HEK293 (cell line): Measurements from ENCODE around the gene DMC1.
A peak's percentile ranks its signal among the peaks of the same experiment; 100 is the strongest.

Source experiments
- CTCF ChIA-PET: fragments of 350-600 bp; formaldehyde crosslinking; extraction: SDS; loops from one replicate; lab custom pipeline; 2021; ENCODE audit warnings: antibody characterized with exemption; lab: Yijun Ruan, JAX
- POLR2A ChIA-PET: fragments of 300-600 bp; formaldehyde crosslinking; extraction: SDS; loops from one replicate; lab custom pipeline; 2020; ENCODE audit warnings: antibody characterized with exemption, inconsistent platforms; lab: Yijun Ruan, JAX
- H3K27ac ChIP-seq: fragments of 200-500 bp; sonication (Bioruptor generic); 2 replicates; pipeline ENCODE4 v1.5.1; 2014; ENCODE audit warnings: low read depth, low read length, control low read depth, inconsistent platforms; ENCODE audit errors: extremely low read depth
- H3K36me3 ChIP-seq, 2 experiments: fragments of 200-500 bp in 1 of 2; sonication (Bioruptor generic) in 1 of 2; 1 replicate in 1 of 2; 2 replicates in 1 of 2; pipeline ENCODE4 v1.5.1; 2014 to 2017; ENCODE audit warnings: inconsistent platforms in 2 of 2, low read length in 2 of 2; ENCODE audit not compliant: control insufficient read depth in 2 of 2, insufficient read depth in 1 of 2
- H3K4me1 ChIP-seq: fragments of 200-500 bp; sonication (Bioruptor generic); 2 replicates; pipeline ENCODE4 v1.5.1; 2014; ENCODE audit warnings: mild to moderate bottlenecking, low read length, inconsistent platforms; ENCODE audit not compliant: control insufficient read depth, insufficient read depth
- H3K4me3 ChIP-seq: 2 replicates; pipeline ENCODE4 v1.5.1; 2011; ENCODE audit warnings: low read depth, mild to moderate bottlenecking, control low read depth, low read length, moderate library complexity
- H3K9me3 ChIP-seq: fragments of 200-500 bp; sonication (Bioruptor generic); 2 replicates; pipeline ENCODE4 v1.5.1; 2014; ENCODE audit warnings: low read depth, low read length, inconsistent platforms; ENCODE audit not compliant: control insufficient read depth, insufficient read depth
- BCL11A ChIP-seq: fragments of 450-650 bp; formaldehyde crosslinking; IDR thresholded peaks from 2 replicates; pipeline ENCODE4 v1.5.1; 2016; ENCODE audit warnings: low read depth, missing biosample characterization, missing genetic modification characterization
- GLIS2 ChIP-seq: fragments of 450-650 bp; formaldehyde crosslinking; IDR thresholded peaks from 2 replicates; pipeline ENCODE4 v1.5.1; 2016; ENCODE audit warnings: missing biosample characterization, missing genetic modification characterization
- KLF17 ChIP-seq: fragments of 450-650 bp; formaldehyde crosslinking; IDR thresholded peaks from 2 replicates; pipeline ENCODE4 v1.5.1; 2016; ENCODE audit warnings: missing biosample characterization, missing genetic modification characterization
- OVOL3 ChIP-seq: fragments of 450-650 bp; formaldehyde crosslinking; IDR thresholded peaks from 2 replicates; pipeline ENCODE4 v1.5.1; 2016; ENCODE audit warnings: missing biosample characterization, missing genetic modification characterization
- PRDM2 ChIP-seq: fragments of 450-650 bp; formaldehyde crosslinking; IDR thresholded peaks from 2 replicates; pipeline ENCODE4 v1.5.1; 2016; ENCODE audit warnings: missing biosample characterization, missing genetic modification characterization, borderline replicate concordance
- REPIN1 ChIP-seq: fragments of 450-650 bp; formaldehyde crosslinking; IDR thresholded peaks from 2 replicates; pipeline ENCODE4 v1.5.1; 2017; ENCODE audit warnings: missing biosample characterization, missing genetic modification characterization, low read depth
- SP3 ChIP-seq: fragments of 450-650 bp; formaldehyde crosslinking; IDR thresholded peaks from 2 replicates; pipeline ENCODE4 v1.5.1; 2016; ENCODE audit warnings: missing biosample characterization, missing genetic modification characterization
- SP7 ChIP-seq: fragments of 450-650 bp; formaldehyde crosslinking; IDR thresholded peaks from 2 replicates; pipeline ENCODE4 v1.5.1; 2016; ENCODE audit warnings: missing biosample characterization, missing genetic modification characterization
- TSHZ1 ChIP-seq: fragments of 450-650 bp; formaldehyde crosslinking; IDR thresholded peaks from 2 replicates; pipeline ENCODE4 v1.5.1; 2016; ENCODE audit warnings: missing biosample characterization, missing genetic modification characterization, borderline replicate concordance
- ZBTB26 ChIP-seq: fragments of 450-650 bp; formaldehyde crosslinking; optimal IDR thresholded peaks from 2 replicates; pipeline ENCODE3; 2016; ENCODE audit warnings: missing biosample characterization, mild to moderate bottlenecking, missing genetic modification characterization
- ZFP37 ChIP-seq: fragments of 450-650 bp; formaldehyde crosslinking; IDR thresholded peaks from 2 replicates; pipeline ENCODE4 v1.5.1; 2016; ENCODE audit warnings: missing biosample characterization, missing genetic modification characterization
- ZNF202 ChIP-seq: fragments of 450-650 bp; formaldehyde crosslinking; IDR thresholded peaks from 2 replicates; pipeline ENCODE4 v1.5.1; 2016; ENCODE audit warnings: missing biosample characterization, missing genetic modification characterization, borderline replicate concordance
- ZNF221 ChIP-seq: fragments of 450-650 bp; formaldehyde crosslinking; IDR thresholded peaks from 2 replicates; pipeline ENCODE4 v1.5.1; 2017; ENCODE audit warnings: missing biosample characterization, missing genetic modification characterization, borderline replicate concordance
- ZNF324 ChIP-seq: fragments of 450-650 bp; formaldehyde crosslinking; IDR thresholded peaks from 2 replicates; pipeline ENCODE4 v1.5.1; 2016; ENCODE audit warnings: missing biosample characterization, missing genetic modification characterization
- ZNF350 ChIP-seq: fragments of 450-650 bp; formaldehyde crosslinking; IDR thresholded peaks from 2 replicates; pipeline ENCODE4 v1.5.0; 2017; ENCODE audit warnings: missing biosample characterization, mild to moderate bottlenecking, missing genetic modification characterization
- ZNF404 ChIP-seq: fragments of 450-650 bp; formaldehyde crosslinking; IDR thresholded peaks from 2 replicates; pipeline ENCODE4 v1.5.1; 2017; ENCODE audit warnings: missing biosample characterization, missing genetic modification characterization
- ZNF513 ChIP-seq: fragments of 450-650 bp; IDR thresholded peaks from 2 replicates; pipeline ENCODE4 v1.5.1; 2018; ENCODE audit warnings: missing biosample characterization, missing genetic modification characterization
- ZNF560 ChIP-seq: fragments of 450-650 bp; formaldehyde crosslinking; IDR thresholded peaks from 2 replicates; pipeline ENCODE4 v1.5.1; 2017; ENCODE audit warnings: missing biosample characterization, missing genetic modification characterization, borderline replicate concordance
- ZNF600 ChIP-seq: fragments of 450-650 bp; formaldehyde crosslinking; IDR thresholded peaks from 2 replicates; pipeline ENCODE4 v1.5.1; 2016; ENCODE audit warnings: missing biosample characterization, missing genetic modification characterization
- ZSCAN23 ChIP-seq: fragments of 450-650 bp; formaldehyde crosslinking; IDR thresholded peaks from 2 replicates; pipeline ENCODE4 v1.5.1; 2016; ENCODE audit warnings: missing biosample characterization, missing genetic modification characterization
- ZXDB ChIP-seq: fragments of 450-650 bp; formaldehyde crosslinking; IDR thresholded peaks from 2 replicates; pipeline ENCODE4 v1.5.1; 2016; ENCODE audit warnings: missing biosample characterization, missing genetic modification characterization

The DMC1 gene

GRCh38 chr22:38505541-38506117 is 64.4 kb downstream of the DMC1 start (continued):
- TF ChIP-seq ZNF560 (tag by site-specific recombination), result no peak
- TF ChIP-seq ZNF404 (tag by site-specific recombination), result no peak
- TF ChIP-seq PRDM2 (tag by site-specific recombination), result no peak
- TF ChIP-seq KLF17 (tag by site-specific recombination), result 0 out of 2 replicates have a peak, but pooled peaks have one; percentile 70
- no peak for TF ChIP-seq TSHZ1 (tag by site-specific recombination)
- TF ChIP-seq ZBTB26 (tag by site-specific recombination), result peak; percentile 58
- TF ChIP-seq SP7, result no peak

GRCh38 chr22:38504731-38505540 is 65.0 kb downstream of the DMC1 start:
- H3K27ac ChIP-seq, result peak overlapping the region; percentile 100
- ChIA-PET CTCF (no interaction called here), POLR2A (no interaction called here)
- H3K4me3 ChIP-seq, result peak overlapping the region; percentile 79
- peaks cover 33 to 52% of the 10 kb centered on the region in 2 experiments for H3K36me3 ChIP-seq
- 0 out of 2 replicates have a peak, but pooled peaks cover 5% of the 10 kb centered on the region for H3K4me1 ChIP-seq
- no peaks in the 10 kb centered on the region for H3K9me3 ChIP-seq
- TF ChIP-seq BCL11A (tag by site-specific recombination) (no peak), SP3 (tag by site-specific recombination) (no peak), REPIN1 (no peak), OVOL3 (no peak), ZFP37 (tag by site-specific recombination) (0 out of 2 replicates have a peak, but pooled peaks have one; percentile 26), ZNF600 (tag by site-specific recombination) (peak; percentile 34; the same call in 1 of the 2 replicates), ZNF202 (tag by site-specific recombination) (no peak), ZNF560 (tag by site-specific recombination) (no peak), ZNF221 (no peak), ZSCAN23 (peak; percentile 60; the same call in 1 of the 2 replicates), ZNF513 (tag by site-specific recombination) (no peak), GLIS2 (peak; percentile 59; the same call in 1 of the 2 replicates), ZNF350 (tag by site-specific recombination) (no peak), ZNF324 (tag by site-specific recombination) (0 out of 2 replicates have a peak, but pooled peaks have one; percentile 28), ZXDB (tag by site-specific recombination) (peak; percentile 70)
